B cell (primary cell): Measurements from ENCODE around the gene BCL2.

Experiments used
- EZH2 ChIP-seq: IDR thresholded peaks from 2 replicates; pipeline ENCODE4 v1.6.1; 2012; ENCODE audit warnings: borderline replicate concordance, low read depth, mild to moderate bottlenecking, moderate library complexity, low read length; ENCODE audit not compliant: insufficient read depth, poor library complexity, severe bottlenecking
- TF ChIP-seq, protein P1 (sequence below): fragments of 200-600 bp; IDR thresholded peaks from one replicate; pipeline ENCODE4 v1.8.0; 2022; ENCODE audit warnings: antibody characterized with exemption, mild to moderate bottlenecking

DNA sequence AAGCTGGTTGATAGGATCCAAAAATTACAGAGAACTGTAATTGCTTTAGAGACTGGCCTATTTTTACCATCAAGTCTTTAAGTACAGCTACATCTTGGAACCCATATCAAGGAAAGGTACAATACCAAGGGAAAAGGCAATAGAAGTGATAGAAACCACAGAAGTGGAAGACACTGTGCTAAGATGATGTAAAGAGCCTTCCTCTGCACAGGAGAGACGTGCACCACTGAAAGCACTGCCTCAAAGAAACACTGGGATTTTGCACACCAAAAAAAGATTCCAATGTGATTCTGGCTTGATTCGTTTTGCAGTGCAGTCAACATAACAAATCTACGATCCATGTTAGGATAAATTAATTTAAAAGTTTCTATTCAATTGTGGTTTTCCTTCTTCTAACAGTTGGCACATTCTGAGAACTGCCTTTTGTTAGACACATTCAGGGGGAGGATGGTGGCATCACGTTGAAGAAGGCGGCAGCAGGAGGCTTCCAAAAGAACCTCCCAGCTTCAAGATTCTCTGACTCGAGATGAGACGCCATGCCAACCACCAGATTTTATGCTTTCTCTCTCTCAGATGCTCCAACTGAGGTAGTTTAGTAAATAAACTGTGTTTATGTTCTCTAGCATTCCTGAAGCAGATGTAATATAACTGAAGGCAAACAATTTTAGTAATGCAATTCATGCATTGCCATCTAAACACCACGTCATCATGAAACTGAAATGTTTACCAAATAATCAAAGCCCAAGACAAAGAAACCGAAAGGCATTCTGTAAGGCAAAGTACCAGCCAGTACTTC is 102.9 kb downstream of the BCL2 start:
- TF ChIP-seq, protein P1, sequence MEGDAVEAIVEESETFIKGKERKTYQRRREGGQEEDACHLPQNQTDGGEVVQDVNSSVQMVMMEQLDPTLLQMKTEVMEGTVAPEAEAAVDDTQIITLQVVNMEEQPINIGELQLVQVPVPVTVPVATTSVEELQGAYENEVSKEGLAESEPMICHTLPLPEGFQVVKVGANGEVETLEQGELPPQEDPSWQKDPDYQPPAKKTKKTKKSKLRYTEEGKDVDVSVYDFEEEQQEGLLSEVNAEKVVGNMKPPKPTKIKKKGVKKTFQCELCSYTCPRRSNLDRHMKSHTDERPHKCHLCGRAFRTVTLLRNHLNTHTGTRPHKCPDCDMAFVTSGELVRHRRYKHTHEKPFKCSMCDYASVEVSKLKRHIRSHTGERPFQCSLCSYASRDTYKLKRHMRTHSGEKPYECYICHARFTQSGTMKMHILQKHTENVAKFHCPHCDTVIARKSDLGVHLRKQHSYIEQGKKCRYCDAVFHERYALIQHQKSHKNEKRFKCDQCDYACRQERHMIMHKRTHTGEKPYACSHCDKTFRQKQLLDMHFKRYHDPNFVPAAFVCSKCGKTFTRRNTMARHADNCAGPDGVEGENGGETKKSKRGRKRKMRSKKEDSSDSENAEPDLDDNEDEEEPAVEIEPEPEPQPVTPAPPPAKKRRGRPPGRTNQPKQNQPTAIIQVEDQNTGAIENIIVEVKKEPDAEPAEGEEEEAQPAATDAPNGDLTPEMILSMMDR, result no peak
- TF ChIP-seq EZH2, result no peak
